CD4-positive, alpha-beta T cell treated with Interleukin-4 for 1 hour (primary cell): ENCODE results near the gene SRP68.
"Not testable (repeated sequence)": the region's sequence is repeated elsewhere in the genome, so short reads cannot be mapped to it uniquely, and the experiment has no call there.

Experiments
- DNase-seq, 2 donors: peaks; one replicate each; pipeline ENCODE4 v3.0.0-alpha.2; 2020 to 2022

Gene SRP68

GRCh38 chr17:76089680-76090516 is 17.6 kb upstream of the SRP68 start:
- DNase-seq = no peak

DNA sequence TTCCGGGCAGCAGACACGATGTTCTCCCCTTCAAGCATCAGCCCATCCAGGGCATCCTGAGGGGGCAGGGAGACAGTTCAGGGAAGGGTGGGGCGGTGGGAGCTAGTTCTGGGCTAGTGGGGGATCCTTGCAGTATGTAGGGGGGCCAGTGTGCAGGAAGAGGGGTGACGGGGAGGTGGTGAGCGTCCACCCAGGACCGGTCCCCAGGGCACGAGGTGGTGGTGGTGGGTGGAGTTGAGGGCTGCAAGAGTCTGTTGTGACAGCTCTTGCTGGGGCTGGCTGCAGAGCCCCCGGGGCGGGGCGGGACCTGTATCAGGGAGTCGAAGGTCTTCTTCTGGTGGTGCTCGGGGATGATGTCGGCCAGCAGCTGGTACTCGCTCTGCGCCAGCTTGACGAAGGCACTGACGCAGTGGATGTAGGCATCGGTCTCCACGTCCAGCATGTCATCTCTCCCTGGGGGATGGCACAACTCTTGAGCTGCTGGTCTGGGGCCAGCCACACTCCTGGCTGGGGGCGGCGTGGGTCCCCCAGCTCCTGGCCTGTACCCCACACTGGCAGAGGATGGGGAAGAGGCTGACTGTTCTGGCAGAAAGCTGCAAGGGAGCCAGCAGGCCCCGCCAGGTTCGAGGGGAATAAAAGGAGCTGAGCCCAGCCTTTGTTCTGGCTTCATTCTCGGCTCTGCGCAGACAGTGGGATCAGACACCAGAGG is 16.7 kb upstream of the SRP68 start:
- no peak for DNase-seq

- no peak for DNase-seq
Observed at GRCh38 chr17:76088041-76088867, 15.9 kb upstream of the SRP68 start.

DNA sequence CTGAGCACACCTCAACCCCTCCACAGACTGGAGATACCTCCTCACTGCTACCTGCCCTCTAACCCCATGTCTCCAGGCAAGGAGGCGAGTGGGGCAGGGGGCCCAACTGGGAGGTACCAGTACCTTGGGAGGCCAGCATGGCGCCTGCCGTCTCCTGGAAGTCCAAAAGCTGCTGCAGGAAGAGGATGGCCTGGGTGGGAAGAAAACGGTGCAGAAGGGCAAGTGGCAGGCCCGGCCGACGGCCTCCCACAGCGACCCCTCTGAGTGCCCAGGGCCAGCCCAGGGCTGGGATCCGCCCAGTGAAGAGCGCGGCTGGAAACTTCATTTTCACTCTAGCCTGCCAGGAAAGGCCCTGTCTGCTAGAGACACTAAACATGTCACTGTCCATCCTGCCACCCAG is 15.2 kb upstream of the SRP68 start:
- DNase-seq = no peak

DNA sequence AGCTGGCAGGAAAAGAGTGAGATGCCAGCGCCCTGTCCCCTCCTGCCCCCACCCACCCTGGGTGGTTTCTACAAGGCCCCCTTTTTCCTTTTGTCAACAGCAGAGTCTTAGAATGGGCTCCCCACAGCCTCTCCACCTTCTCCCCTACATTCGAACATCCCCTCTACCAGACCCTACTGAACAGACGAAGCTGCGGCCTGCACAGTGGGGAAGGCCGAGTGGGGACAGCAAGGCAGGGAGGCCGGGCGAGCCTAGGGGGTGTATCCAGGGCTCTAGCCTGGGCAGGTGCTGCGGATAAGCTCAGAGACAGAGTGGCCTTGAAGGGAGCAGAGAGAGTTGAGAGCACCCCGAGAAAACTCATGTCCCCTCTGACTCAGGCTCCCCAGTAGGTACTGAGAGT is 14.1 kb upstream of the SRP68 start:
- DNase-seq = no peak

DNA sequence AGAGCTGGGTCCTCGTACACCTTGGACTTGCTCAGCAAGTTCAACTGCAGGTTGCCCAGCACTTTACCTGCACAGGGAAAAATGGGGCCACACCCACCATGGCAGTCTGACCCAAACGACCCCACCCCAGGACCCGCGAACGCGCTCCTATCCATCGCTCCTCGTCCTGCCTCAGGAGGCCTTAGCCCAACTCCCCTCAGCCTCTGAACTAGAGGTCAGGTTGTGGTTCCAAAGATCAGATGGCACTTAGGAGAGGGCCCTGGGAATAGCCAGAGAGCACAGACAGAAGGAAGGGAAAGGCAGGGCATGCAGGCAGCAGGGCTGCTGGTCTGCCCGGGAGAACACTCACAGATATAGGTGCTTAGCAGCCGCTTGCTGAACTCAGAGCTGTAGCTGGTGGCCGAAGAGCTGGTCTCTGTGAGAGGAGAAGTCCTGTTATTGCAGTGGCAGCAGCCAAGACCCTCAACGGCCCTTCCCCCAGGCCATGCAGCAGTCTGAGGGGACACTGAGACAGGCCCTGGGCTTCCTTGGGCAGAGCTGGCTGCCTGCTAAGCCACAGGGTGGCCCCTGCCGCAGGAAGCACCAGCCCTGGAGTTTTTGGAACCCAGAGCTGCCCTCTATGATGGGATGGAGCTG is 13.5 kb upstream of the SRP68 start:
- no peak for DNase-seq

DNA sequence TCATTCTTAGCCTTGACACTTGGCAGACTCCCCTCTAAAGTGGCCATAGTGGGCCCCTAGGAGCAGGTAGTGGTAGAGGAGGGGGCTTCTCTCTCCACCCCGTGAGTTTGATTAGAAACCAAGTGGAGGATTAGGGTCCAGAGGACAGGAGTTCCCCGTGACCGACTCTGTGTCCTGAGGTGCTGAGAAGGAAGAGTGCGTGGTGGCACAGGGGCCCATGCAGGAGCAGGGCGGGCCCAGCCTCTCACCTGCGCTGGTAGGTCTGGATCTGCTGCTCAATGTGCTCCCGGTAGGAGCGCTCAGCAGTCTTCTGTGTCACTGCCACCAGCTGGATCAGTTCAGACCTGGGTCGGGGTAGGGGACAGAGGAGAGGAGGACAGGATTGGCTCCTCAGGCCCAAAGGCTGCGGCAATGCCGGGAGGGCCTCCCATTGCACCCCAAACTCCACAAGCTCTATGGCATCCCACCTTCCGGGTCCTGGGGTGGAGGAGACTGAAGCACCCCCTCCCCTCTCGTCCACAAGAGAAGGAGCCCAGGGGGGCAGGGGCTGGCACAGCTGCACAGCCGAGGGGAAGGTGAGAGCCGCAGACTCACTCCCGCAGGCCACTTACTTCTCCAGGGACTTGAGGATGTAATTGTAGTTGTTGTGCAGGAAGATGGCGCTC is 12.9 kb upstream of the SRP68 start:
- no peak for DNase-seq

DNA sequence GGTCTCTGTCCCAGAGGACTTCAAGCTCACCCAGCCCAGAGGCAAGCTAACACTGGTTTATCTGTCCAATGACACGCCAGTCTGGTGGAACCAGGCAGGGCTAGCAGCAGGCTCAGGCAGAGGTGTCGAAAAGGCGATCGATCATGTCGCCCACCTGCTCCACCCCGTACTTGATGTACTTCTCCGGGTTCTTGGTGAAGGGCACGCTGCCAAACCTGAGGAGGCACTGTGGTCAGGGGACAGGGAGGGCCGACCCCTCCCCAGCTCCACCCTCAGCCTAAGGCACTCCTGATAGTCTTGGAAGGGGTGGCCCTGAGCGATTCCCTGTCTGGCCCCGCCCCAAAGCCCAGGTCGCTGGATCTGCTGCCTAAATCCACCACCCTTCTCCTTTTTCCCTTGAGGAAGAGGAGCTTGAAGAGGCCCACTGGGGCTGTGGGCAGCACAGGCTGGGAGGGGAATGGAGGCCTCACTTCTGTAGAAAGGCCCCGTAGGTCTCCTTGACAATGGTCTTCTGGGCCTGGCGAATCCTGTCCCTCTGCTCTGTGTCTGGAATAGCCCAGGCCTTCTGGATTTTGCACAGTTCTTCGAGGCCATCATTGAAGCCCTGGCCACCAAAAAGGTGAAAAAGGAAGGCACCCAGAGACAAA is 11.3 kb upstream of the SRP68 start:
- no peak for DNase-seq

- DNase-seq = no peak
Observed at GRCh38 chr17:76082326-76083251, 10.3 kb upstream of the SRP68 start.

DNA sequence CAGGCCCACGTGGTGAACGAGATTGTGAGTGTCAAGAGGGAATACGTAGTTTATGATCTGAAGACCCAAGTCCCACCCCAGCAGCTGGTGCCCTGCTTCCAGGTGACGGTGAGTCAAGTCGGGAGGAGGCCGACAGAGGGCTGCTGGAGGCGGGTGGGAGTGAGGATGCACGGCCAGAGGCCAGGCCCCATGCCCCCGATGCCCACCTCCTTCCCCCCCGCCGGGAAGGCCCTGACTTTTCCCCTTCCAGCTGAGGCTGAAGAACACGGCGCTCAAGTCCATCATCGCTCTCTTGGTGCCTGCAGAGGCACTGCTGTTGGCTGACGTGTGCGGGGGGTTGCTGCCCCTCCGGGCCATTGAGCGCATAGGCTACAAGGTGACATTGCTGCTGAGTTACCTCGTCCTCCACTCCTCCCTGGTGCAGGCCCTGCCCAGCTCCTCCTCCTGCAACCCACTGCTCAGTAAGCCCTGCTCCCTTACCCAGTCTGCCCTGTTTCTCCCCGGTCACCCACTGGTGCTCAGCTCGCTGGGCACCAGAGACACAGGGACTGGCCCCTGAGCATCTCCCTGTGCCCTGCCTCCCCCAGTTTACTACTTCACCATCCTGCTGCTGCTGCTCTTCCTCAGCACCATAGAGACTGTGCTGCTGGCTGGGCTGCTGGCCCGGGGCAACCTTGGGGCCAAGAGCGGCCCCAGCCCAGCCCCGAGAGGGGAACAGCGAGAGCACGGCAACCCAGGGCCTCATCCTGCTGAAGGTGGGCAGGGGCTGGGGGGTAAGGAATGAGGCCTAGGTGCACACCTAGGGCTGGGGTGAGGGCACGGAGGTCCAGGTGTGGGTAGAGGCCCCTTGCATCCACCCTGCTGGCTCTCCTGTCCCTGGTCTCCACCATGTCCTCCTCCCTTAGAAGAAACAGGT is 9.2 kb upstream of the SRP68 start:
- DNase-seq = no peak

GRCh38 chr17:76080768-76081287 is 8.5 kb upstream of the SRP68 start:
- DNase-seq = no peak

DNA sequence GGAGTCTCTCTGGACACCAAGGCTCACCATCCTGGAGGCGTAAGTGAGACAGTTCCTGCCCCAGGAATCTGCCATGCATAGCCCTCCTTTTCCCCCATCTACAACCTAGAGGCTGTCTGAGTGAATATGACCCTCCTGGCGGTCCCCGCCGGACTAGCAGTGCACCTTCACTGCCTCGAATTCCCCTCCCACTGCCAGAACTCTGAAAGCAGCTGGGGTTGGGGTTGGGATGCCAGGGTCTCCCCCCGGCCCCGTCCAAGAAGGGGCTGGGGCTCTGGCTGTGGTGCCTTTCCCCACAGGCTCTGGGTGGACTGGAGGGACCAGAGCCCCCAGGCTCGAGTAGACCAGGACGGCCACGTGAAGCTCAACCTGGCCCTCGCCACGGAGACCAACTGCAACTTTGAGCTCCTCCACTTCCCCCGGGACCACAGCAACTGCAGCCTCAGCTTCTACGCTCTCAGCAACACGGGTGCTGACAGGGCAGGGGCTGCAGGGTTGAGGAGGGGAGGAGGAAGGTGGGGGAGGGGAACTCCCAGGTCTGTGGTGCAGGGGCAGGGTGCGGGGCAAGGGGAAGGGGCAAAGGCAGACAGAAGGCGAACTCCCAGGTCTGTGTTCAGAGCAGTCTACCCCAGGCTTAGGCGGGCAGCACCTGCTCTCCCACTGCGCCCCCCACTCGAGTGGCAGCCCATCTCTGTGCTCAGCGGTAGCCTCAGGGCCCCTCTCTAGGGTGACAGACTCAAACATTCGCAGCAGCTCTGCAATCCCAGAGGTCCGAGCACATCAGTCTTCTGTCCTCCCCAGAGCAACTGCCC is 7.8 kb upstream of the SRP68 start:
- DNase-seq = no peak

DNA sequence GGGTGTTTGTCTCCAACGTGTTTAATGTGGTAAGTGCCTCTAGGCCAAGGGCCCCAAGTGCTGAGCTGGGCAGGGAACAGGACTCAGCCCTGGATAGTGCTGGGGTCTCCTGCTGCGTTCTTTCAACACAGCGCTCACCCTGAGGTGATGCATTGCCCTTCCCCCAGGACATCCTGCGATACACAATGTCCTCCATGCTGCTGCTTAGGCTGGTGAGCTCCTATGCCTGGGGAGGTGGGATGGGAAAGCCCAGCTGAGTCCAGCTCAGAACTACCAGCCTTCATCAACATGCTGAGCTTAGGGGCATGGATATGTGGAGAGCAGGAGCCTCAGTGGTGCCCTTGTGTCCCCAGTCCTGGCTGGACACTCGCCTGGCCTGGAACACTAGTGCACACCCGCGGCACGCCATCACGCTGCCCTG is 7.2 kb upstream of the SRP68 start:
- DNase-seq = no peak

- DNase-seq = no peak
Observed at GRCh38 chr17:76078860-76079534, 6.7 kb upstream of the SRP68 start, which contains the start of gene ZACN. ZACN (plus strand) TSS chr17:76079182; CDS start chr17:76079265, 83 bp downstream.

GRCh38 chr17:76078370-76078769 is 6.1 kb upstream of the SRP68 start:
- DNase-seq = not testable (repeated sequence)

- DNase-seq = no peak
Observed at GRCh38 chr17:76077584-76078110, 5.3 kb upstream of the SRP68 start.
